Keratinocyte (primary cell): ENCODE data around the gene NNAT.
"Not testable (repeated sequence)": the region's sequence is repeated elsewhere in the genome, so short reads cannot be mapped to it uniquely, and the experiment has no call there.

Experiments
- CTCF ChIP-seq, 3 experiments: IDR thresholded peaks in 1 of 3; conservative IDR thresholded peaks in 1 of 3; optimal IDR thresholded peaks in 1 of 3; 2 replicates in 2 of 3; 3 replicates in 1 of 3; pipeline versions ENCODE3 to v1.5.1; 2011; ENCODE audit warnings: low read length in 3 of 3, mild to moderate bottlenecking in 3 of 3, moderate library complexity in 2 of 3, control low read depth in 1 of 3, inconsistent platforms in 1 of 3; ENCODE audit not compliant: insufficient read depth in 2 of 3; ENCODE audit errors: extremely low read depth in 1 of 3
- EZH2 ChIP-seq: IDR thresholded peaks from one replicate; pipeline ENCODE4 v1.6.1; 2012; ENCODE audit warnings: inconsistent platforms, mild to moderate bottlenecking, low read length, moderate library complexity

GRCh38 chr20:37551660-37552059, 30.6 kb downstream of the NNAT start:
- TF ChIP-seq CTCF (optimal IDR thresholded peaks at IDR 0.05 in 1 of 3, IDR thresholded peaks at IDR 0.05 in 1 of 3, conservative IDR thresholded peaks at IDR 0.05 in 1 of 3; ENCODE audit: extremely low read depth in 1 of 3, insufficient read depth in 2 of 3, low read length in 3 of 3); EZH2: not testable (repeated sequence)
